A549 treated with ZK216348 at 1 μM for 4 hours (cell line): Measurements from ENCODE around the gene CXorf38. TPM values are rescaled to one million over a fixed set of nuclear protein-coding genes. Genes with fewer than 3 reads are reported as not detected.

Source experiments
- total RNA-seq: library from RNA; stranded (reverse); fragments of 200-300 nt; extraction: Qiagen RNA extraction; gene quantifications from 5 replicates; pipeline ENCODE4 v1.2.3, GENCODE V29; 2022; ENCODE audit warnings: low read depth

Gene CXorf38, protein sequence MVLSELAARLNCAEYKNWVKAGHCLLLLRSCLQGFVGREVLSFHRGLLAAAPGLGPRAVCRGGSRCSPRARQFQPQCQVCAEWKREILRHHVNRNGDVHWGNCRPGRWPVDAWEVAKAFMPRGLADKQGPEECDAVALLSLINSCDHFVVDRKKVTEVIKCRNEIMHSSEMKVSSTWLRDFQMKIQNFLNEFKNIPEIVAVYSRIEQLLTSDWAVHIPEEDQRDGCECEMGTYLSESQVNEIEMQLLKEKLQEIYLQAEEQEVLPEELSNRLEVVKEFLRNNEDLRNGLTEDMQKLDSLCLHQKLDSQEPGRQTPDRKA
- total RNA-seq: 8.3 to 12.2 TPM (median 10.8 TPM) in 5 replicates

DNA sequence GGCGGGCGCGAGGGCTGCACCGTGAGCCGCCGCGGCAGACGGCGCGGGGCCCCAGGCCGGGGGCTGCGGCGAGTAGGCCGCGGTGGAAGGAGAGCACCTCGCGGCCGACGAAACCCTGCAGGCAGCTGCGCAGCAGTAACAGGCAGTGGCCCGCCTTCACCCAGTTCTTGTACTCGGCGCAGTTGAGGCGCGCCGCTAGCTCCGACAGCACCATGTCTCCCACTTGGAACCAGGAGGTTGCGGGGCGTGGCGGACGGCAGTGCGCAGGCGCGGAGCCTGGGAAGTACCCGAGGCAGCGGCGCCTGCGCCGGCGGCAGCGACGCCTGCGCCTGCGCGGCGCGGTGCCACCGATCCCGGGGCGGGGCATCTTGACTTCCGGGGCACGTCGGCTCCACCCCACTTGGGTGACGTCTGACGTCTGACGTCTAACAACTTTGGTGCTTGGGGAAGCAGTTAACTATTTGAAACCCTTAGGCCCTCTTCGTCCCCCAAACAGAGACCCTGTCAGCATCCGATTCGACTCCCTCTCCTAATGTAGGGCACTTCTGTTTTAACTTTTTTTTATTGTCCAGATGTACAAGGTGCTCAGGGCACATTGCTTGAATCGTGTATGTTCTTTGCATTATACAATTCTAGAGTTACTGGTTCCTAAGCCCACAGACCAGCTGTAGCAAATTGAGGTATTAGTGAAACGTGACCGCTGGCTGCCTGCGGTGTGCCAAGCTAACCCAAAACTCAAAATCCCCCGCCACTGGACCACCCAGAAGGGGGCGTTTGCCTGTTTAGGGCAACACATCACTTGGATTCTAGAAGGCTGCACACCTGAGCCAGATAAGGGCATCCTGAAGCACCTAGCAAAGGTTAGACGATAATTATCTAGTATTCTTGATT lies at the start of gene CXorf38:
Gene CXorf38 (minus strand): TSS at position 255 of the 891 bp plus-strand sequence. CDS start 41 bp downstream, at position 214.

DNA sequence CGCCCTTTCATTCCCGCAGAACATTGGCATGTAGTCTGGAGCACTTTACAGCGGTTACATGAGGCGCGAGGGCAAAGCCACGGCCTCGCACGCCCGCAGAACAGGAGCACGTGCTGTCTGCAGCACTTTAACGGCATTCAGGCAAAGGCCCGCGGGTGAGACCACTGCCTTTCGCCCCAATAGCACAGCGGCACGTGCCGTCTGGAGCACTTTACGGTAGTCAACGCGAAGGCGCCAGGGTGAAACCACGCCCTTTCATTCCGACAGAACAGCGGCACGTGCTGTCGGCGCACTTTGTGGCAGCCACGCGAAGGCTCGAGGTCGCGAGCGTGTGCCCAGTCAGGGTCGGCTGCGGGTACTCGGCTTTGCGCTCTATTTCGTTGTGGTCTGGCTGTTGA lies 24.2 kb downstream of the CXorf38 start, which contains the start of gene MPC1L:
Gene MPC1L (plus strand): TSS at position 290 of the 398 bp plus-strand sequence. CDS start 138 bp downstream, outside the sequence.

DNA sequence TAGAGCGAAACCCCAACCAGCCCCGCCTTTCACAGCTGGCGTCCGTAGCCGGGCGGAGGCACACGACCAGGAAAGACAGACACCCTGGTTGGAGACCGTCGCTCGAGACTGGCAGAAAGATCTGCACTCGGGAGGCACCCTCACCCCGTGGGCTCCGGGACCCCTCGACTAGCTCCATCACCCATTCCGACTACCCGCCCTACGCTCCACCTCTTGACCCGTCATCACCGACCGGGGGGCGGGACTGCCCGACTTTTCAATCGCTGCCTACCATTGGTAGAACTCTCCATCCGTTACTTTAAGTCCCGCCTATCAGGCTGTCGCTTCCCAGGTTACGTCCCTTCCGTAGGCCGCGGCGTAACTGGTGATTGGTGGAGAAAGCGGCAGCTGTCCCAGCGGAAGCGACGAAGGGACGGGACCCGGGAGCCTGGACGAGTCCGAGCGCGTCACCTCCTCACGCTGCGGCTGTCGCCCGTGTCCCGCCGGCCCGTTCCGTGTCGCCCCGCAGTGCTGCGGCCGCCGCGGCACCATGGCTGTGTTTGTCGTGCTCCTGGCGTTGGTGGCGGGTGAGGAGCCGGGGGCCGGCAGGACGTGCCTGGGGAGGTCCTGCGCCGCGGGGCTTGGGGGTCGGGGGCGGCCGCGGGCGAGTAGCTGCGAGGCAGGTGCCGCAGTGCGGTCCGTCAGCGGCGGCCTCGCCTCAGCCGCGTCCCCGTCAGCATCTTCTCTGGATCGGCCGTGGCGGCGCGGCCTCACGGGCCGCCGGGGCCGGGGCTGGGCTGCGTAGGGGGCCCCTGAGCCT lies 66.6 kb downstream of the CXorf38 start, which contains the start of gene ATP6AP2:
Gene ATP6AP2 (plus strand): TSS at position 434 of the 799 bp plus-strand sequence. CDS start 96 bp downstream, at position 530.

Other genes with a start within 250 kb of the CXorf38 start
- gene ATP6AP2, start 66.6 kb downstream of the CXorf38 start, total RNA-seq: 126 to 159 TPM (median 148 TPM) in 5 replicates
- not detected in 5 replicates for gene MPC1L, start 24.1 kb downstream of the CXorf38 start, total RNA-seq
- gene MED14, start 88.0 kb upstream of the CXorf38 start, total RNA-seq: 18.1 to 29.7 TPM (median 20.5 TPM) in 5 replicates